HEK293 (cell line): ENCODE measurements around the gene COL5A2.

ENCODE experiments used
- CTCF ChIA-PET: fragments of 350-600 bp; formaldehyde crosslinking; extraction: SDS; loops from one replicate; lab custom pipeline; 2021; ENCODE audit warnings: antibody characterized with exemption; lab: Yijun Ruan, JAX
- POLR2A ChIA-PET: fragments of 300-600 bp; formaldehyde crosslinking; extraction: SDS; loops from one replicate; lab custom pipeline; 2020; ENCODE audit warnings: antibody characterized with exemption, inconsistent platforms; lab: Yijun Ruan, JAX
- H3K27ac ChIP-seq: fragments of 200-500 bp; sonication (Bioruptor generic); 2 replicates; pipeline ENCODE4 v1.5.1; 2014; ENCODE audit warnings: low read depth, low read length, control low read depth, inconsistent platforms; ENCODE audit errors: extremely low read depth
- H3K36me3 ChIP-seq, 2 experiments: fragments of 200-500 bp in 1 of 2; sonication (Bioruptor generic) in 1 of 2; 1 replicate in 1 of 2; 2 replicates in 1 of 2; pipeline ENCODE4 v1.5.1; 2014 to 2017; ENCODE audit warnings: inconsistent platforms in 2 of 2, low read length in 2 of 2; ENCODE audit not compliant: control insufficient read depth in 2 of 2, insufficient read depth in 1 of 2
- H3K4me1 ChIP-seq: fragments of 200-500 bp; sonication (Bioruptor generic); 2 replicates; pipeline ENCODE4 v1.5.1; 2014; ENCODE audit warnings: mild to moderate bottlenecking, low read length, inconsistent platforms; ENCODE audit not compliant: control insufficient read depth, insufficient read depth
- H3K4me3 ChIP-seq: 2 replicates; pipeline ENCODE4 v1.5.1; 2011; ENCODE audit warnings: low read depth, mild to moderate bottlenecking, control low read depth, low read length, moderate library complexity
- H3K9me3 ChIP-seq: fragments of 200-500 bp; sonication (Bioruptor generic); 2 replicates; pipeline ENCODE4 v1.5.1; 2014; ENCODE audit warnings: low read depth, low read length, inconsistent platforms; ENCODE audit not compliant: control insufficient read depth, insufficient read depth
- BCL11A ChIP-seq: fragments of 450-650 bp; formaldehyde crosslinking; IDR thresholded peaks from 2 replicates; pipeline ENCODE4 v1.5.1; 2016; ENCODE audit warnings: low read depth, missing biosample characterization, missing genetic modification characterization
- EGR2 ChIP-seq: fragments of 450-650 bp; formaldehyde crosslinking; IDR thresholded peaks from 2 replicates; pipeline ENCODE4 v1.5.1; 2016; ENCODE audit warnings: low read depth, missing biosample characterization, missing genetic modification characterization
- GLIS2 ChIP-seq: fragments of 450-650 bp; formaldehyde crosslinking; IDR thresholded peaks from 2 replicates; pipeline ENCODE4 v1.5.1; 2016; ENCODE audit warnings: missing biosample characterization, missing genetic modification characterization
- KLF8 ChIP-seq: fragments of 450-650 bp; formaldehyde crosslinking; IDR thresholded peaks from 2 replicates; pipeline ENCODE4 v1.5.1; 2016; ENCODE audit warnings: missing biosample characterization, missing genetic modification characterization
- OVOL3 ChIP-seq: fragments of 450-650 bp; formaldehyde crosslinking; IDR thresholded peaks from 2 replicates; pipeline ENCODE4 v1.5.1; 2016; ENCODE audit warnings: missing biosample characterization, missing genetic modification characterization
- SALL2 ChIP-seq: fragments of 450-650 bp; formaldehyde crosslinking; IDR thresholded peaks from 2 replicates; pipeline ENCODE4 v1.5.0; 2017; ENCODE audit warnings: missing biosample characterization, mild to moderate bottlenecking, missing genetic modification characterization, borderline replicate concordance
- TCF7L2 ChIP-seq: IDR thresholded peaks from 2 replicates; pipeline ENCODE4 v1.6.1; 2011; ENCODE audit warnings: low read depth, mild to moderate bottlenecking, inconsistent platforms, low read length, moderate library complexity, borderline replicate concordance
- TRIM28 ChIP-seq: IDR thresholded peaks from 2 replicates; pipeline ENCODE4 v1.6.1; 2011; ENCODE audit warnings: low read length, control low read depth, borderline replicate concordance
- ZBTB17 ChIP-seq: fragments of 450-650 bp; formaldehyde crosslinking; IDR thresholded peaks from 2 replicates; pipeline ENCODE4 v1.5.1; 2016; ENCODE audit warnings: missing biosample characterization, missing genetic modification characterization
- ZBTB20 ChIP-seq: fragments of 450-650 bp; formaldehyde crosslinking; IDR thresholded peaks from 2 replicates; pipeline ENCODE4 v1.5.1; 2016; ENCODE audit warnings: missing biosample characterization, missing genetic modification characterization
- ZFP3 ChIP-seq: fragments of 450-650 bp; formaldehyde crosslinking; IDR thresholded peaks from 2 replicates; pipeline ENCODE4 v1.5.1; 2016; ENCODE audit warnings: low read depth, missing biosample characterization, missing genetic modification characterization
- ZNF157 ChIP-seq: fragments of 450-650 bp; formaldehyde crosslinking; IDR thresholded peaks from 2 replicates; pipeline ENCODE4 v1.5.1; 2016; ENCODE audit warnings: missing biosample characterization, missing genetic modification characterization
- ZNF16 ChIP-seq: fragments of 450-650 bp; formaldehyde crosslinking; IDR thresholded peaks from 2 replicates; pipeline ENCODE4 v1.5.1; 2016; ENCODE audit warnings: low read depth, missing biosample characterization, missing genetic modification characterization
- ZNF169 ChIP-seq: fragments of 450-650 bp; formaldehyde crosslinking; IDR thresholded peaks from 2 replicates; pipeline ENCODE4 v1.5.1; 2016; ENCODE audit warnings: missing biosample characterization, missing genetic modification characterization
- ZNF175 ChIP-seq: fragments of 450-650 bp; formaldehyde crosslinking; IDR thresholded peaks from 2 replicates; pipeline ENCODE4 v1.5.1; 2016; ENCODE audit warnings: missing biosample characterization, missing genetic modification characterization
- ZNF24 ChIP-seq: fragments of 450-650 bp; formaldehyde crosslinking; IDR thresholded peaks from 2 replicates; pipeline ENCODE4 v1.5.1; 2016; ENCODE audit warnings: missing biosample characterization, missing genetic modification characterization
- ZNF350 ChIP-seq: fragments of 450-650 bp; formaldehyde crosslinking; IDR thresholded peaks from 2 replicates; pipeline ENCODE4 v1.5.0; 2017; ENCODE audit warnings: missing biosample characterization, mild to moderate bottlenecking, missing genetic modification characterization
- ZNF404 ChIP-seq: fragments of 450-650 bp; formaldehyde crosslinking; IDR thresholded peaks from 2 replicates; pipeline ENCODE4 v1.5.1; 2017; ENCODE audit warnings: missing biosample characterization, missing genetic modification characterization
- ZNF501 ChIP-seq: fragments of 450-650 bp; formaldehyde crosslinking; IDR thresholded peaks from 2 replicates; pipeline ENCODE4 v1.5.1; 2016; ENCODE audit warnings: missing biosample characterization, missing genetic modification characterization
- ZNF510 ChIP-seq: fragments of 450-650 bp; formaldehyde crosslinking; IDR thresholded peaks from 2 replicates; pipeline ENCODE4 v1.5.1; 2018; ENCODE audit warnings: mild to moderate bottlenecking, missing genetic modification characterization, missing biosample characterization; ENCODE audit not compliant: insufficient replicate concordance
- ZNF514 ChIP-seq: fragments of 450-650 bp; formaldehyde crosslinking; IDR thresholded peaks from 2 replicates; pipeline ENCODE4 v1.5.1; 2016; ENCODE audit warnings: missing biosample characterization, missing genetic modification characterization
- ZNF521 ChIP-seq: fragments of 450-650 bp; formaldehyde crosslinking; IDR thresholded peaks from 2 replicates; pipeline ENCODE4 v1.5.1; 2017; ENCODE audit warnings: missing biosample characterization, mild to moderate bottlenecking, missing genetic modification characterization
- ZNF654 ChIP-seq: fragments of 450-650 bp; formaldehyde crosslinking; IDR thresholded peaks from 2 replicates; pipeline ENCODE4 v1.5.1; 2016; ENCODE audit warnings: low read depth, missing biosample characterization, missing genetic modification characterization
- ZNF701 ChIP-seq: fragments of 450-650 bp; formaldehyde crosslinking; IDR thresholded peaks from 2 replicates; pipeline ENCODE4 v1.5.1; 2016; ENCODE audit warnings: missing biosample characterization, missing genetic modification characterization
- ZNF707 ChIP-seq: fragments of 450-650 bp; formaldehyde crosslinking; IDR thresholded peaks from 2 replicates; pipeline ENCODE4 v1.5.1; 2016; ENCODE audit warnings: missing biosample characterization, missing genetic modification characterization
- ZNF843 ChIP-seq: fragments of 450-650 bp; formaldehyde crosslinking; IDR thresholded peaks from 2 replicates; pipeline ENCODE4 v1.5.1; 2016; ENCODE audit warnings: missing biosample characterization, missing genetic modification characterization
- TF ChIP-seq, protein P1 (sequence below): fragments of 450-650 bp; formaldehyde crosslinking; IDR thresholded peaks from 2 replicates; pipeline ENCODE4 v1.5.1; 2017; ENCODE audit warnings: missing biosample characterization, missing genetic modification characterization
- TF ChIP-seq, protein P2 (sequence below): fragments of 450-650 bp; formaldehyde crosslinking; IDR thresholded peaks from 2 replicates; pipeline ENCODE4 v1.5.1; 2016; ENCODE audit warnings: missing biosample characterization, missing genetic modification characterization
- TF ChIP-seq, protein P3 (sequence below): fragments of 450-650 bp; formaldehyde crosslinking; IDR thresholded peaks from 2 replicates; pipeline ENCODE4 v1.5.1; 2017; ENCODE audit warnings: missing biosample characterization, missing genetic modification characterization
- TF ChIP-seq, protein P4 (sequence below): fragments of 450-650 bp; formaldehyde crosslinking; IDR thresholded peaks from 2 replicates; pipeline ENCODE4 v1.5.1; 2016; ENCODE audit warnings: missing biosample characterization, missing genetic modification characterization

Gene COL5A2

DNA sequence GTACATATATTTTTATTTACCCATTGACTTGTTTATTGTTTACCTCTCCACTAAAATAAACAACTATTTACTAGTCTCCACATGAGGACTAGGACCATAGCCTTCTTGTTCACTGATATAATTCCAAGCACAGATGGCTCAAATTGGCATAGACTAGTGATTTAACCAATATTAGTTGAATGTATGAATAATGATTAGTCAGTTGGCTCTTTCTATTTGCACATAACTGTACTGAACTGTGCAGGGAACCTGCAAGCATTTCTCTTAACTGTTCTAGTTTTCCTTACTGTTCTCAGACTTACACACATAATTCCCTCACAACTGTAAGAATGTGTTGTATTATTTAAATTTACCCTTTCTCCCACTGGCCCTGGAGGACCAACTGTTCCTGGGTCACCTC lies 113.5 kb downstream of the COL5A2 start:
- CTCF ChIA-PET, result no interaction called here
- Histone ChIP-seq H3K4me1 (no peaks in the 10 kb centered on the region), H3K36me3 (no peaks in the 10 kb centered on the region), H3K4me3 (no peak overlapping the region), H3K9me3 (no peaks in the 10 kb centered on the region), H3K27ac (no peak overlapping the region)
- TF ChIP-seq, protein P1, sequence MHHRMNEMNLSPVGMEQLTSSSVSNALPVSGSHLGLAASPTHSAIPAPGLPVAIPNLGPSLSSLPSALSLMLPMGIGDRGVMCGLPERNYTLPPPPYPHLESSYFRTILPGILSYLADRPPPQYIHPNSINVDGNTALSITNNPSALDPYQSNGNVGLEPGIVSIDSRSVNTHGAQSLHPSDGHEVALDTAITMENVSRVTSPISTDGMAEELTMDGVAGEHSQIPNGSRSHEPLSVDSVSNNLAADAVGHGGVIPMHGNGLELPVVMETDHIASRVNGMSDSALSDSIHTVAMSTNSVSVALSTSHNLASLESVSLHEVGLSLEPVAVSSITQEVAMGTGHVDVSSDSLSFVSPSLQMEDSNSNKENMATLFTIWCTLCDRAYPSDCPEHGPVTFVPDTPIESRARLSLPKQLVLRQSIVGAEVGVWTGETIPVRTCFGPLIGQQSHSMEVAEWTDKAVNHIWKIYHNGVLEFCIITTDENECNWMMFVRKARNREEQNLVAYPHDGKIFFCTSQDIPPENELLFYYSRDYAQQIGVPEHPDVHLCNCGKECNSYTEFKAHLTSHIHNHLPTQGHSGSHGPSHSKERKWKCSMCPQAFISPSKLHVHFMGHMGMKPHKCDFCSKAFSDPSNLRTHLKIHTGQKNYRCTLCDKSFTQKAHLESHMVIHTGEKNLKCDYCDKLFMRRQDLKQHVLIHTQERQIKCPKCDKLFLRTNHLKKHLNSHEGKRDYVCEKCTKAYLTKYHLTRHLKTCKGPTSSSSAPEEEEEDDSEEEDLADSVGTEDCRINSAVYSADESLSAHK (tag by site-specific recombination), result no peak
- TF ChIP-seq ZNF521 (tag by site-specific recombination), result no peak
- no peak for TF ChIP-seq ZFP3
- TF ChIP-seq ZNF843 (tag by site-specific recombination), result no peak
- no peak for TF ChIP-seq ZBTB20 (tag by site-specific recombination)
- TF ChIP-seq ZNF510 (tag by site-specific recombination), result no peak
- TF ChIP-seq BCL11A (tag by site-specific recombination), result no peak
- TF ChIP-seq ZNF707 (tag by site-specific recombination), result no peak
- no peak for TF ChIP-seq TRIM28
- TF ChIP-seq SALL2 (tag by site-specific recombination), result no peak
- TF ChIP-seq ZNF501, result no peak
- TF ChIP-seq ZNF514 (tag by site-specific recombination), result no peak
- no peak for TF ChIP-seq GLIS2 (tag by site-specific recombination)
- no peak for TF ChIP-seq ZNF404 (tag by site-specific recombination)
- no peak for TF ChIP-seq ZNF157
- TF ChIP-seq KLF8 (tag by site-specific recombination), result no peak
- TF ChIP-seq ZNF654 (tag by site-specific recombination), result no peak
- POLR2A ChIA-PET, result no interaction called here

DNA sequence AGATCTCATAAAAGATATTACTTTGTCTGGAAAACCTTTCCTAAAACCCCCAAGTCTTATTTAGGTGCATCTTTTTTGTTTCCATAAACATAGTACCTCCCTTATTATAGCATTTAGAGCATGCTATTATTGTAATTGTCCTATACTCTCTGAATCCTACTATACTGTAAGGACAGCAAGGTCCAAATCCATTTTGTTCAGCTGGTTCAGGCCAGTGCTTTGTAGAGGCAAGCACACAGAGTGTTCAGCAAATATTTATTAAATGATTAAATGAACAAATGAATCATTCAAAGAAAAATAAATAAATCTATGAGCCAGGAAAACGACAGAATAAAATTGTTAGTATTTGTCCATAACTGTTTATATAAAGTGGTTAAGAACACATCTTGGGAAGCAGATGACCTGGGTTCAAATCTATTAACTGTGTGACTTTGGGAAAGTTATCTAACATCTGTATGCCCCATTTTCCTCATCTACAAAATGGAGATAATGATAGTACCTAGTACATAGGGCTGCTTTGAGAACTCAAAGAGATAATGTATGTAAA lies 119.4 kb downstream of the COL5A2 start:
- no peak overlapping the region for H3K4me3 ChIP-seq
- no peaks in the 10 kb centered on the region for H3K36me3 ChIP-seq
- no peak overlapping the region for H3K27ac ChIP-seq
- ChIA-PET CTCF (no interaction called here), POLR2A (no interaction called here)
- no peak for TF ChIP-seq ZNF350 (tag by site-specific recombination)
- no peak for TF ChIP-seq EGR2 (tag by site-specific recombination)
- TF ChIP-seq, protein P2, sequence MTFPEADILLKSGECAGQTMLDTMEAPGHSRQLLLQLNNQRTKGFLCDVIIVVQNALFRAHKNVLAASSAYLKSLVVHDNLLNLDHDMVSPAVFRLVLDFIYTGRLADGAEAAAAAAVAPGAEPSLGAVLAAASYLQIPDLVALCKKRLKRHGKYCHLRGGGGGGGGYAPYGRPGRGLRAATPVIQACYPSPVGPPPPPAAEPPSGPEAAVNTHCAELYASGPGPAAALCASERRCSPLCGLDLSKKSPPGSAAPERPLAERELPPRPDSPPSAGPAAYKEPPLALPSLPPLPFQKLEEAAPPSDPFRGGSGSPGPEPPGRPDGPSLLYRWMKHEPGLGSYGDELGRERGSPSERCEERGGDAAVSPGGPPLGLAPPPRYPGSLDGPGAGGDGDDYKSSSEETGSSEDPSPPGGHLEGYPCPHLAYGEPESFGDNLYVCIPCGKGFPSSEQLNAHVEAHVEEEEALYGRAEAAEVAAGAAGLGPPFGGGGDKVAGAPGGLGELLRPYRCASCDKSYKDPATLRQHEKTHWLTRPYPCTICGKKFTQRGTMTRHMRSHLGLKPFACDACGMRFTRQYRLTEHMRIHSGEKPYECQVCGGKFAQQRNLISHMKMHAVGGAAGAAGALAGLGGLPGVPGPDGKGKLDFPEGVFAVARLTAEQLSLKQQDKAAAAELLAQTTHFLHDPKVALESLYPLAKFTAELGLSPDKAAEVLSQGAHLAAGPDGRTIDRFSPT (tag by site-specific recombination), result no peak
- no peak for TF ChIP-seq OVOL3
- TF ChIP-seq ZNF169 (tag by site-specific recombination), result no peak
- no peak for TF ChIP-seq ZNF175 (tag by site-specific recombination)
- TF ChIP-seq, protein P3, sequence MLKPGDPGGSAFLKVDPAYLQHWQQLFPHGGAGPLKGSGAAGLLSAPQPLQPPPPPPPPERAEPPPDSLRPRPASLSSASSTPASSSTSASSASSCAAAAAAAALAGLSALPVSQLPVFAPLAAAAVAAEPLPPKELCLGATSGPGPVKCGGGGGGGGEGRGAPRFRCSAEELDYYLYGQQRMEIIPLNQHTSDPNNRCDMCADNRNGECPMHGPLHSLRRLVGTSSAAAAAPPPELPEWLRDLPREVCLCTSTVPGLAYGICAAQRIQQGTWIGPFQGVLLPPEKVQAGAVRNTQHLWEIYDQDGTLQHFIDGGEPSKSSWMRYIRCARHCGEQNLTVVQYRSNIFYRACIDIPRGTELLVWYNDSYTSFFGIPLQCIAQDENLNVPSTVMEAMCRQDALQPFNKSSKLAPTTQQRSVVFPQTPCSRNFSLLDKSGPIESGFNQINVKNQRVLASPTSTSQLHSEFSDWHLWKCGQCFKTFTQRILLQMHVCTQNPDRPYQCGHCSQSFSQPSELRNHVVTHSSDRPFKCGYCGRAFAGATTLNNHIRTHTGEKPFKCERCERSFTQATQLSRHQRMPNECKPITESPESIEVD, result no peak
- no peak for TF ChIP-seq ZBTB17 (tag by site-specific recombination)
- TF ChIP-seq ZNF16, result no peak
- TF ChIP-seq, protein P4, sequence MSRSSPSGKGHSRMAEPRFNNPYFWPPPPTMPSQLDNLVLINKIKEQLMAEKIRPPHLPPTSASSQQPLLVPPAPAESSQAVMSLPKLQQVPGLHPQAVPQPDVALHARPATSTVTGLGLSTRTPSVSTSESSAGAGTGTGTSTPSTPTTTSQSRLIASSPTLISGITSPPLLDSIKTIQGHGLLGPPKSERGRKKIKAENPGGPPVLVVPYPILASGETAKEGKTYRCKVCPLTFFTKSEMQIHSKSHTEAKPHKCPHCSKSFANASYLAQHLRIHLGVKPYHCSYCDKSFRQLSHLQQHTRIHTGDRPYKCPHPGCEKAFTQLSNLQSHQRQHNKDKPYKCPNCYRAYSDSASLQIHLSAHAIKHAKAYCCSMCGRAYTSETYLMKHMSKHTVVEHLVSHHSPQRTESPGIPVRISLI (tag by site-specific recombination), result no peak
- no peak for TF ChIP-seq ZNF24 (tag by site-specific recombination)
- no peak for TF ChIP-seq ZNF701 (tag by site-specific recombination)
- TF ChIP-seq TCF7L2, result no peak
- H3K9me3 ChIP-seq, result no peaks in the 10 kb centered on the region
- no peaks in the 10 kb centered on the region for H3K4me1 ChIP-seq
